Measurements from ENCODE around the gene OLFML2A.

OLFML2A gene

DNA sequence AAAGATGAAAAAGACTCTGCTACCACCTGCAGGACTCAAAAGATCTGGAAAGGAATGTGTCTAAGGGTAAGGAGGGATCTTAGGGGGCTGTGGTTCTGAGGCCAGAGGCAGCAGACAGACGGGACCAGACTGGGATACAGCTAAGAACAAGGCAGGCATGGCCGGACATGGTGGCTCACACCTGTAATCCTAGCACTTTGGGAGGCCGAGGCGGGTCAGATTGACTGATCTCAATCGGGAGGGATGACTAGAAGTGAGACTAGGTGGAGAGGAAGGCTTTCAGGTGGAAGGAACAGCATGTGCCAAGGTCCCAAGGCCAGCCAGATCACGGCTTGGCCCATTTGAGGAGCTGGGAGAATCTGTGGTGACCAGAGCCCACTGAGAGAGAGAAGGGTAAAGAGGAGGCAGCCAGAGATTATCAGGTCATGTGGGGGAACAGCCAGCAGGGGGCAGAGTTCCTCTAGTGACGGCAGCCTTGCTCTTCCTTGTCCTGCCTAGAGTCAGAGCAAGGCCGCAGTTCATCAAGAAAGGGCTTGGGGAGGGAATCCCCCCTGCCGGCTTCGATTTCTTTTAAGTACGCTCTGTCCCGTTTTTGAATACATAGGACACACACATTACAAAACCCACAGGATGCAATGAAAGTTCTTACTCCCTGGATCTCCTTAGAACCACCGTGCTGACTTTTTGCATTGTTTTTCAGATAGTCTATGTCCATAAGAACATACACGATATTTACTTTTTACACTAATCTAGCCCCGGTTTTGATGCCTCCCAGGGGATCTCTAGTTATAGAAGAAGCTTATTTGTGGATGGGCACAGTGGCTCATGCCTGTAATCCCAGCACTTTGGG, 2.6 kb upstream of the OLFML2A start:
- in situ Hi-C loops (cut with MboI; ENCODE audit: low sequenced_read_pairs) = no loop called here

DNA sequence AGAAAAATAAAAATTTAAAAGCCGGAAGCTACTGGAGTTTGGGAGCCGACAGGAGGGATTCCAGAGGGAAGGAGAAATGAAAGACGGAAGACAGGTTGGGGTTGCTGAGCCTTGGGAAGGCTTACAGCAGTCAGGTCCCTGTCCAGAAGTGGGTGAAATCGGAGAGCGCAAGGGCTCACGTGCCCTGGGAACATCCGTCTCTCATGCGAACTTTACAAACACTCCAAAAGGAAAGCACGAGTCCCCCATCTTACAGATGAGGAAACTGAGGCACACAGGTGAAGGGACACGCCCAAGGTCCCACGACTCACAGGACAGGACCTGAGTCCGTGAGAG, 347 bp upstream of the OLFML2A start:
- in situ Hi-C loops (cut with MboI; ENCODE audit: low sequenced_read_pairs) = no loop called here

DNA sequence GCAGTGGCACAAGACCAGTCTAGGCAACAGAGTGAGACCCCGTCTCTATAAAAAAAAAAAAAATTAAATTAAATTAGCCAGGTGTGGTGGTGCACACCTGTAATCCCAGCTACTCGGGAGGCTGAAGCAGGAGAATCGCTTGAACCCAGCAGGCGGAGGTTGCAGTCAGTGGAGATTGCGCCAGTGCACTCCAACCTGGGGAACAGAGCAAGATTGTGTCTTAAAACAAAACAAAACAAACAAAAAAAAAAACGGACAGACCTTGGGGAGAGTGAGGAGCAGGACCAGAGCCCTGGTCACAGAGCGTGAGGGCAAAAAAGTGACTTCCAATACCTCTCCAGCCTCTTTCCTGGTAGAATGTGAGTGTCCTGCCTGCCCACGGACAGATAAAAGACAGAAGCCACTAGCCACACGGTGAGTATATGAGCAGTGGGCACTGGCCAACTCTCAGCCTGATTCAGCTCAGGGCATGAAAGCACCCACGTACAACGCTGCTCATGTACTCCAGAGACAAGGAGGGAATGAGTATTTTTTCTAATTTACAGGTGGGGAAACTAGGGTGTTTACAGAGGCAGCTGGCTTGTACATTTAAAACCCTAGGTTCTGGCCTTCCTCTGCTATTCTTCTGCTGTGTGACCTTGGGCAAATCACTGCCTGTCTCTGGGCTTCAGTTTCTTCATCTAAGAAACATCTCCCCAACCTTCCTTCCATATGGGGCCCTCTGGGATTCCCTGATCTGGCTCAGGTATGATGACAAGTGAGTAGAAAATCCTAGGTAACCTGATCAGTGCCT, 1.8 kb downstream of the OLFML2A start:
- in situ Hi-C loops (cut with MboI; ENCODE audit: low sequenced_read_pairs) = no loop called here

DNA sequence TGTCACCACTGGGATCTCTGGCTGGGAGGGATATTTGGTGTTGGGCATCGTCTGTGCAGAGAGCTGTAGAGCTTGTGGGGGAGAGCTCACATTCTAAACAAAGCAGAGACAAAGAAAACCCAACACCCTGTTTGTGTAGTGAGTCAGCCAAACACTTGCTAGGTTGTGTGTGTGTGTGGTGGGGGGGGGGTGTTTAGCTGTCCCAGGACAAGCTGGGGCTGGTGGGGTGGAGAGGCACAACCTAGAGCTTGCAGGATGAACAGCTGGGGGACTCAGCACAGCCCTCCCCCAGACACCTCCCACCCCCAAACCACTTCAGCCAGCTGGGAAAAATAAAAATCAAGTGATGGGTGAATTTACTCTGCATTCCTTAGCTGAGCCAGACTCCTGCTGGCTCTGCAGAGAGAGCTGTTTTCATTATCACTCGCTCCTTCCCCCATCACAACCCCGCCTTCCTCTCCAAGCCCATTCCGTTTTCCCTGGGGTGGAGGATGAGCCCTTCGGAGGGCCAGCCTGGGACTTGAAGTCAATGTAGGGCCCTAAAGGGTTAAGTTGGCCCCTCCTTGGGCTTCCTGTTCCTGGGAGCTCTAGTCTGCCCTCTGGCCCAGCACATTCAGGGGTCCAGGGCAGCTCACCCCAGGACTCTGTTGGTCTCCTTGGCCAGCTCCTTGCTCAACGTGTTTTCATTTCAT, 2.6 kb downstream of the OLFML2A start:
- in situ Hi-C loops (cut with MboI; ENCODE audit: low sequenced_read_pairs) = no loop called here

DNA sequence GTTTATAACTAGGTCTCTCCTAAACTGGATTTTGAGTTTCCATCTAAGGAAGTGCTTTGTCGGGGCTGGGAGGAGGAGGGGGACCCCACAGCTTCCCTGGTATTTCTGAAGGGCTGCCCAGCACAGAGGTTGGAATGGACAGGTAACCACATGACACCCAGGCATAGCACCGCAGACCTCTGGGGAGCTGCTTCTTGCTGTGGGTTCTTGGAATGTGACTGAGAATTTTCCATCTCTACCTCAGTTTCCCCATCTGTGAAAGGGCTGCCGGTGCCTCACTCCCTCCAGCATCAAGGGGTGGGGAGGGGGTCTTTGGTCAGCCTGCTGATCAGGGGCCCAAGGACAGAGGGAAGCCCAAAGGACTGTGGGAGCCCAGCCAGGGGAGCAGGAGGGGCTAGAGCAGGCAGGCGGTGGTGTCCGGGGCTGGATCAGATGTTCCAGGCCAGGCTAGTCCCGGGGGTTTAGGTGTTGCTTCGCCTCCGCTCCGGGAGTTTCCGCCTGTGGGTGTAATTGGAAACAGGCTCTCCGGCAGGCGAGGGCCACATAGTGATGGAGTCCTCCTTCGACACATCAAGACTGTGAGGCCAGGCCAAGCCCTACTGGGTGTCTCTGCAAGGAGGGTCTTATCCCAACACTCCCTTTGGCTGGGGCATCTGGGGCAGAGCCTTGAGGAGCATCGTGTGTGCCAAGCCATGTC, 3.3 kb downstream of the OLFML2A start:
- in situ Hi-C loops (cut with MboI; ENCODE audit: low sequenced_read_pairs) = no loop called here

DNA sequence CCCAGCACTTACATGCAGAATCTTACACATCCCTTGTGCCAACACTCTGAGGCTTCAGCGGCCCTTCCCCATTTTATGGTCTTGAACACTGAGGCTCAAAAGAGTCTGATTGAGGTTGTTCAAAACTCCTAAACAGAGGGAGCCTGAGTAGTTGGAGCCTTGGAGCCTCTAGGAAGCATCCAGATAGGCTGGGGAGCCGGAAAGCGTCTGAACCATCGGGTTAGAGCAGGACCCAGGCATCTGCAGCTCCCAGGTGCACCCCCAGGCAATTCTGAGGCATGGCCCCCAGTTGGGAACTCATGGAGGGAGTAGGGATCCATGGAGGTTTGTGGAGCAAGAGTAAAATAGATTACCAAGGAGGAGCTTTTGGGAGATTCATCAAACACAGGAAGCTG, 3.8 kb downstream of the OLFML2A start:
- in situ Hi-C loops (cut with MboI; ENCODE audit: low sequenced_read_pairs) = no loop called here

DNA sequence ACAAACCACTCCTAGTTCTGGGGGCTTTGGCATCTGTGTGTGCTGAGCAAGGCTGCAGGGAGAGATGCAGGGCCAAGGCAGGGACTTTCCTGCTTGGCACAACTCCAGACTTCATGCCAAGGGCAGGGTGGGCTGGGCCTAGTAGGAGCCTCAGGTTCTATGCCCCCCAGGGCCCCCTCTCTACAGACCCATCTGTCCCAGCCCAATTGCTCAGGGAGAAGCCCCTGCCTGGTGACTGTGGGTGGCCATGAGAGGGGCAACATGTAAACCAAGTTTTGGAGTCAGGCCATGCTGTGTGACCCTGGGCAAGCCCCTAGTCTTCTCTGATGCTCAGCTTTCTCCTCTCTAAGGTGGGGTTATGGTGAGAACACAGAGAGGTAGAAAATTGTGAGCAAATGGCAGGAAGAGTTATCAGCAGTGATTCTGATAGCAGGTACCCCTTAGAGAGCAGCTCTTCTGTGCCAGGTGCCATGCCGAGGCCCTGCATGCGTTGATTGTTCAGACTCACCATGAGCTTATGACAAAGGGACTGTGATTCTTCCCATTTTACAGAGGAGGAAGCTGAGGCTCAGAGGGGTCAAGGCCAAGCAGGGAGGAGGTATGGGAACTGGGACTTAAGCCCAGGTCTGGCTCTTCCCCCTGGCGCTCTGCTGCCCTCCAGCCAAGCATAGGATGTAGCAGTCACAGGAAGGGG, 5.2 kb downstream of the OLFML2A start:
- in situ Hi-C loops (cut with MboI; ENCODE audit: low sequenced_read_pairs) = no loop called here

DNA sequence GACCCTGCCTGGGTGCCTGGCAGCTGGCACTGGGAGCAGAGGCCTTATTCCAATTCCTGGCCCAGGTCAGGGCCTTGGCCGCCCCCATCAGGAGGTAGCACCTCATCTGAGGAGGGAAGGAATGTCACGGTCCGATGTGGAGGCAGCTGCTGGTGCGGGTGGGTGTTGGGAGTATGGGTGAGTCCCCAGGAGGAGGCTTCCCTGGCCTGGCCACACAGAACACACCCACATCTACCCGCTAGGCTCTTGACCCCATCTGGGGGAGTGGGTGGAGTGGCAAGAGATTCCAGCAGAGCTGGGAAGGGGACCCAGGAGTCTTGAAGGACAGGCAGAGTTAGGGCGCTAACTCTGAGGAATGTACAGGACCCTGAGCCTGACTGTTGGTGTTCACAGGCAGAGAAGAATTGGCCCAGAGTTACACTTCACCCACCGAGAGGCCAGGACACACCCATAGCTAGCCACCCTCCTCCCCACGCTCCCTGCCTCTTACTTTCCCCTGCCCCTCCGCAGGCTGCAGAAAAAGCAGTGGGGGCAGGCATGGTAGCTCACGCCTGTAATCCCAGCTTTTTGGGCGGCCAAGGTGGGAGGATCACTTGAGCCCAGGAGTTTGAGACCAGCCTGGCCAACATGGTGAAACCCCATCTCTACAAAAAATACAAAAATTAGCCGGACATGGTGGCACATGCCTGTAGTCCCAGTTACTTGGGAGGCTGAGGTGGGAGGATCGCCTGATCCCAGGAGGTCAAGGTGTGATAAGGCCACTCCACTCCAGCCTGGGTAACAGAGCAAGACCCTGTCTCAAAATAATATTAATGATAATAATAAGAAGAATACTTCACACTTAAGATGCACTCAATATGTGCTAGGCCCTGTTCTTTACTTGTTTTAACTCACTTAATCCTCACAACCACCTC, 6.0 kb downstream of the OLFML2A start:
- in situ Hi-C loops (cut with MboI; ENCODE audit: low sequenced_read_pairs) = no loop called here

DNA sequence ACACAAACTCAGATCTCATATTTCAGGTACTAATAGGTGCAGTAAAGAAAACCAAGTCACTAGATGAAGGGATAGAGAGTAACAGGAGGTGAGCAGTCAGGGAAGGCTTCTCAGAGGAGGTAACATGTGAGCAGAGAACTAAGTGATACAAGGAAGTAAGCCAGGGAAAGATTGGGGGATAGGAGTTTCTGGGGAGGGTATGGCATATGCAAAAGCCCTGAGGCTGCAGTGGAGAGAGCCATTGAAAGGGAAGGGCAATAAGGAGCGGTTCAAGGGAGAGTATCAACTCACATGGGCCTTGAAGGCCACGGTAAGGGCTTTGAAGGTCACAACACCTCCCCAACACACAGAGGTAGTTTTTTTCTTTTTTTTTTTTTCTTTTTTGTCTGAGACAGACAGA, 6.9 kb downstream of the OLFML2A start:
- in situ Hi-C loops (cut with MboI; ENCODE audit: low sequenced_read_pairs) = no loop called here

DNA sequence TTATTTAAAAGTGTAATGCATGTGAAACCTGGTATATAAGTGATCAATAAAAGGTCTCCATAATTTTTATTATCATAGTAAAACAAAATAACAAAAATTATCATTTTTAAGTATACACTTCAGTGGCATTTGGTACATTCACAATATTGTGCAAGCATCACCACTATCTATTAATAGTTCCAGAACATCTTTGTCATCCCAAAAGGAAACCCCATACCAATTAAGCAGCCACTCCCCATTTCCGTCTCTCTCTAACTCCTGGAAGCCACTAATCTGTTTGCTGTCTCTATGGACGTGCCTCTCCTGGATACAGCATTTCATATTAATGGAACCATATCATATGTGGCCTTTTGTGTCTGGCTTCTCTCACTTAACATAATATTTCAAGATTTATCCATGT, 7.6 kb downstream of the OLFML2A start:
- in situ Hi-C loops (cut with MboI; ENCODE audit: low sequenced_read_pairs) = no loop called here

DNA sequence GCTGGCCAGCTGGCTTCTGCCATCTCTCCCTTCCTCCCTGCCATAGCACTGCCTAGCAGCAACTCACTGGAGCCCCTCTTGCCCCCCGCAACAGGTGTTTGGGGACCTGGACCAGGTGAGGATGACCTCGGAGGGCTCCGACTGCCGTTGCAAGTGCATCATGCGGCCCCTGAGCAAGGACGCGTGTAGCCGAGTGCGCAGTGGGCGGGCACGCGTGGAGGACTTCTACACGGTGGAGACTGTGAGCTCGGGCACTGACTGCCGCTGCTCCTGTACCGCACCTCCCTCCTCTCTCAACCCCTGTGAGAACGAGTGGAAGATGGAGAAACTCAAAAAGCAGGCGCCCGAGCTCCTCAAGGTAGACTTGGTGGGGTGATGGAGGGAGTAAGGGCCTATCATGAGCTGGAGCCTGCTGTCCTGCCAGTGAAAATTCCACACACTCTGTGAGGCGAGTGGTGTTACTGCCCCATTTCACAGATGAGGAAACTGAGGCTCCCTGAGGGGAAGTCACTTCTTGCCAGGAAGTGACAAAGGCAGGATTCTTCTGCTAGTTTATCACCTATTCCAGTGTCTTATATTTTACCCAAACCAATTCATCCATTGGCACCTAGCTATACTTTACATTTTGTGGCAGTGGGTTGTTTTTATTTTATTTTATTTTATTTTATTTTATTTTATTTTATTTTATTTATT, 10.1 kb downstream of the OLFML2A start:
- in situ Hi-C loops (cut with MboI; ENCODE audit: low sequenced_read_pairs) = no loop called here

DNA sequence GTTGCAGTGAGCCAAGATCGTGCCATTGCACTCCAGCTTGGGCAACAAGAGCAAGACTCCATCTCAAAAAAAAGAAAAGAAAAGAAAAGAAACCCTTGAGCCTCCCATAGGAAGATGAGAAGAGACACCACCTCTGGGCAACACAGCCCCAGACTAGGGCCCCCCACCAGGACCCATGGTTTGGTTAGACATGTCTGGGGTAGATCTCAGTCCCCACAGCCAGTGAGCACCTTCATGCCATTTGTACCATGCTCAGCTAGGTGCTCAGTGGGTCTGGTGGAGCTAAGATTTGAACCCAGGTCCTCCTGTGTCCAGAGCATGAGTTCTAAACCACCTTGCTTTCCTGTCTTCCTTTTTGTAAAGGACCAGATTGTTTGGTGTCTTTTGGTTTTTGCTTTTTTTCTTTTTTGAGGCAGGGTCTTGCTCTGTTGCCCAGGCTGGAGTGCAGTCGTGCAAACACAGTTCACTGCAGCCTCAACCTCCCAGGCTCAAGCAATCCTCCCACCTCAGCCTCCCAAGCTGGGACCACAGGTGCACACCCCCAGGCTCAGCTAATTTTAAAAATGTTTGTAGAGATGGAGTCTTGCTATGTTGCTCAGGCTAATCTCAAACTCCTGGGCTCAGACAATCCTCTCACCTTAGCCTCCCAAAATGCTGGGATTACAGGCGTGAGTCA, 11.7 kb downstream of the OLFML2A start:
- in situ Hi-C loops (cut with MboI; ENCODE audit: low sequenced_read_pairs) = no loop called here

DNA sequence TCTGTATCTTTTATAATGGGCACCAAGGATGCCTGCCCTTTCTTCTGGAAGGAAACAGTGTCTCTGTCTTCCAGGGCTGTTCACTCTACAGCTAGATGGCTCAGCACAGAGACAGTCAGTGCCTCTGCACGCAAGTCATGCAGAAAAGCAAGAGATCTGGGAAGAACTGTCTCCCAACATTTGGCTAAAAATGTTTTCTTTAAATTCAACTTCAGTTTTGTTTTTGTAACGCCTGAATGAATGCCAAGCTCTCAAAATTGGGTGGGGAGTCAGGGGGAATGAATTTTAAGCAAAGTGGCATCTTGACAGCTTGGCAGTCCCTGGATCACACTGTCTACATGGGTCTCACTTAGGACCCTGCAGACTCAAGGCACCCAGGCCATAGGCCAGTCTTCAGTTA, 12.6 kb downstream of the OLFML2A start:
- in situ Hi-C loops (cut with MboI; ENCODE audit: low sequenced_read_pairs) = no loop called here

DNA sequence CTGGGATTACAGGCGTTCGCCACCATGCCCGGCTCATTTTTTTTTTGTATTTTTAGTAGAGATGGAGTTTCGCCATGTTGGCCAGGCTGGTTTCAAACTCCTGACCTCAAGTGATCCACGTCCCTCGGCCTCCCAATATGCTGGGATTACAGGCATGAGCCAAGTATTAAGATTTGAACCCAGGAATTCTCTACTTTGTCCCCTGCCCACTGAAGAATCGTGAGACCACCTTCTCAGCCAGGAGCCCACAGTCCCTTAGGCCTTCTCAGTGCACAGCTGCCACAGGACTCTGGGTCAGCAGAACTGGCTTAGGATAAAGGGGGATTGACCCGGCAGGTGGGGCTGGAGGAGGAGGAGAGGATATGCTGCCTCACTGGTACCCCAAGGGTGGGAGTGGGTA, 13.4 kb downstream of the OLFML2A start:
- in situ Hi-C loops (cut with MboI; ENCODE audit: low sequenced_read_pairs) = no loop called here

DNA sequence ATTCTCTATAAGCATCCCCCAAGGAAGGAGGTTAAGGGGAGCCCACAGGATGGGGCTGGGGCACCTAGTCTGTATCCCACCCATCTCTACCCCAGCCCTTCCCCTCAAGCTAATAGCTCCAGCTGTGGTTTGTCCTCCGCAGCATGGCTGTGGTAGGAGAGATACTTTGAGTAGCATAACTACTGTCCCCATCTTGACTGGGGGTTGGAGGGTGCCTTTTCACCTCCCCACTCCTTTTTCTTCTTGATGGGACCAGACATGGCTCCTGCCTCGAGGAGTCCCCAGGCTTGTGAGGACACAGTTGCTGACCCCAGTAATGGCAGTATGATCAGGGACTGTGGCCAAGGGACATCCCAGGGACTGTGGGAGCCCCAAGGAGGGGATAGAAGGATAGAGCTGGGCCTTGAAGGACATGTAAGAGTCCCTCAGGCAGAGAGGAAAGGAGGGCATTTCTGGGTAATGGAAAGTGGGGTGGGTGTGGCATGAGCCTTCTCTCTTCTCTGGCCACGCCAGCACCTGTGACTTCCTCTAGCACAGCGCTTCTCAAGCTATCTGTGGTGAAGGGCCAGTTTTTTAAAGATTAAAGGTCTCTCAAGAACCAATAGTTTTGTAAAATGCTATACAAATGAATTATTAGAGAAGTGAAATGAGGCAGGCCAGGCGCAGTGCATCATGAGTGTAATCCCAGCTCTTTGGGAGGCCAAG, 14.0 kb downstream of the OLFML2A start:
- in situ Hi-C loops (cut with MboI; ENCODE audit: low sequenced_read_pairs) = no loop called here

DNA sequence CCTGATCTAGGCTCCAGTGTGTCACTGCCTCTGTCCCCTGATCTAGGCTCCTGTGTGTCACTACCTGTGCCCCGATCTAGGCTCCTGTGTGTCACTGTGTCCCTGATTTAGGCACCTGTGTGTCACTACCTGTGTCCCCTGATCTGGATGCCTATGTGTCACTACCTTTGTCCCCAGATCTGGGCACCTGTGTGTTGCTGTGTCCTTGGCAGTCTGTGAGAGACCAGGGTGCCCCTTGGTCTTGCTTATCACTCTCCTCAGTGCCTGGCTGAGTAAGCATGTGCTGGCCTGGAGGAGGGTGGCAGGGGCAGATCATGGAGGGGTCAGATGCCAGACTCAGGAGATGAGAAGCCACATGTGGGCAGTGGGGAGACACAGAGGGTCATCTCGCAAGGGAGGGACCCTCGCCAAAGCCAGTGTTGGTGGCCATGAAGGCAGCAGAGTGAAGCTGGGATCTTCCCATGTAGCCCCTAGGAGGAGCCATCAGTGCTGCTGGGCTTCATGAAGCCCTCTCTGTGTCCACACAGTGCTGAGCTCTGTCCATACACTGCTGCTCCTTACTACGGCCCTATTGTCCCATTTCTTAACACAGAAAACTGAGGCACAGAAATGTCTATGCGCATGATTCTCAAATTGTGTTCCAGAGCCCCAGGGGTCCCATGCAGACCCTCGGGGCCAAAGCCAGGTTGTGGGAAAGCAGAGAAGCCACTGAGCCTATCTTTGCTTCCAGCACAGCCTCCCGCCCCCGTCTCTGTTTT, 15.5 kb downstream of the OLFML2A start:
- in situ Hi-C loops (cut with MboI; ENCODE audit: low sequenced_read_pairs) = no loop called here

DNA sequence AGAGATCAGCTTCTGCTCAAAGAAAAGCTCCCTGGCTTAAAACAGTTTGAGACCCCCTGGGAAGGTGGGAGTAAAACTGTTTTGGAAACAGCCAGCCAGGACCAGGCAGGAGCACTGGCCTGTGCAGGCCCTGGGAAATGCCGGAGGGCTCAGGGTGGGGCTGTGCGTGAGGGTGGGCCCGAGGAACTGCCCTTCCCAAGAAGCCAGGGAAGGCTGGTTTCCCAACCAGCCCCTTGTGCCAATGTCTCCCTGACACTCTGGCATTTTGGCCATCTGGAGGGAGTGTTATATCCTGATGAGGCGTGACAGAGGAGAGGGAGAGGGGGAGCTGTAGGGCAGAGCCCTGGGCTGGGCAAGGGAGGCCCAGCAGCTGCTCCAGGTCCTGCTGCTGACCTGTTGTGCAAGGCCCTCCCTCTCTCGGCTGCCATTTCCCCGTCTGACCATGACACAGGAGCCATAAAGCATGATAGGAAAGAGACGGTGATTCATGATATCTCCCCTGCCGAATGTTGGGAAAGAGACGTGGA, 16.1 kb downstream of the OLFML2A start:
- in situ Hi-C loops (cut with MboI; ENCODE audit: low sequenced_read_pairs) = no loop called here

All from hTERT RPE-1 (cell line).